Mesothelial cell of epicardium (in vitro differentiated cells): ENCODE measurements around the gene OBP2B. TPM values are rescaled to one million over a fixed set of nuclear protein-coding genes. Genes with fewer than 3 reads are reported as not detected.
A peak's percentile ranks its signal among the peaks of the same experiment; 100 is the strongest.

Source experiments
- DNase-seq, 2 experiments: peaks; one replicate each; pipeline ENCODE4 v3.0.0; 2021; ENCODE audit warnings: low spot score in 2 of 2; ENCODE audit not compliant: unreplicated experiment in 2 of 2
- H3K27ac Mint-ChIP-seq: 2 replicates; pipeline ENCODE4 v1.8.0; 2021; ENCODE audit warnings: mixed read lengths
- H3K27me3 Mint-ChIP-seq: 2 replicates; pipeline ENCODE4 v1.8.0; 2021; ENCODE audit warnings: low read depth, mixed read lengths
- H3K36me3 Mint-ChIP-seq: 2 replicates; pipeline ENCODE4 v1.8.0; 2021; ENCODE audit warnings: mixed read lengths
- H3K4me1 Mint-ChIP-seq: 2 replicates; pipeline ENCODE4 v1.8.0; 2021; ENCODE audit warnings: mixed read lengths
- H3K4me3 Mint-ChIP-seq: 2 replicates; pipeline ENCODE4 v1.8.0; 2021; ENCODE audit warnings: mild to moderate bottlenecking, moderate library complexity, mixed read lengths
- H3K9me3 Mint-ChIP-seq: 2 replicates; pipeline ENCODE4 v1.8.0; 2021; ENCODE audit warnings: mixed read lengths
- total RNA-seq: library from RNA; stranded (reverse); gene quantifications from 3 replicates; pipeline ENCODE4 v1.2.1, GENCODE V29; 2021
- TF ChIP-seq, protein P1 (sequence below): fragments of 200-600 bp; sonication (generic); IDR thresholded peaks from one replicate; pipeline ENCODE4 v1.5.0; 2021; ENCODE audit warnings: antibody characterized with exemption; ENCODE audit not compliant: unreplicated experiment

OBP2B gene
- total RNA-seq, 1 donor from 2014 or later, result not detected

- H3K4me1 Mint-ChIP-seq, result peaks cover 2% of the 10 kb centered on the region
Observed at GRCh38 chr9:133188006-133188842, 20.8 kb downstream of the OBP2B start.

DNA sequence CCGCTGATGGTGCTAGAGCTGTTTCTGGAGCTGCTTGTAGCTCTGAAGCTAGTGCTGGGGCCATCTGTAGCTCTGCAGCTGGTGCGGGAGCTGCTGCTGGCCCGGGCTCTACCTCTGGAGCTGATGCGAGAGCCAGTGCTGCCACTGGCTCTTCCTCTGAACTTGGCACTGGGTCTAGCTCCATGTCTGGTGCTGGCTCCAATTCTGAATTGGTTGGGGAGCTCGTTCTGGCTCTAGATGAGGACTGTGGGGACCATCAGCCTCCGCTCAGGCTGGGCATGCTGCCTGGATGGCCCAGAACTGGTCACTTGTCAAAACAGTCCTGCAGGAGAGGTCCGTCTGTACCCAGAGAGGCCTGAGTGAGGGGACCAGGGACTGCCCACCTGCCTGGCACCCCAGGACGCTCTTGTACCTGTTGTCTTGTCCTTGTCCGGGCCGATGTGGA is 21.5 kb downstream of the OBP2B start:
- peak in 1 of 2 experiments; percentile 35 for DNase-seq
- H3K4me1 Mint-ChIP-seq, result peaks cover 2% of the 10 kb centered on the region
- no peak overlapping the region for H3K27ac Mint-ChIP-seq
- peaks cover 53% of the 10 kb centered on the region for H3K27me3 Mint-ChIP-seq
- no peaks in the 10 kb centered on the region for H3K9me3 Mint-ChIP-seq
- TF ChIP-seq, protein P1, sequence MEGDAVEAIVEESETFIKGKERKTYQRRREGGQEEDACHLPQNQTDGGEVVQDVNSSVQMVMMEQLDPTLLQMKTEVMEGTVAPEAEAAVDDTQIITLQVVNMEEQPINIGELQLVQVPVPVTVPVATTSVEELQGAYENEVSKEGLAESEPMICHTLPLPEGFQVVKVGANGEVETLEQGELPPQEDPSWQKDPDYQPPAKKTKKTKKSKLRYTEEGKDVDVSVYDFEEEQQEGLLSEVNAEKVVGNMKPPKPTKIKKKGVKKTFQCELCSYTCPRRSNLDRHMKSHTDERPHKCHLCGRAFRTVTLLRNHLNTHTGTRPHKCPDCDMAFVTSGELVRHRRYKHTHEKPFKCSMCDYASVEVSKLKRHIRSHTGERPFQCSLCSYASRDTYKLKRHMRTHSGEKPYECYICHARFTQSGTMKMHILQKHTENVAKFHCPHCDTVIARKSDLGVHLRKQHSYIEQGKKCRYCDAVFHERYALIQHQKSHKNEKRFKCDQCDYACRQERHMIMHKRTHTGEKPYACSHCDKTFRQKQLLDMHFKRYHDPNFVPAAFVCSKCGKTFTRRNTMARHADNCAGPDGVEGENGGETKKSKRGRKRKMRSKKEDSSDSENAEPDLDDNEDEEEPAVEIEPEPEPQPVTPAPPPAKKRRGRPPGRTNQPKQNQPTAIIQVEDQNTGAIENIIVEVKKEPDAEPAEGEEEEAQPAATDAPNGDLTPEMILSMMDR, result no peak
- H3K4me3 Mint-ChIP-seq, result no peak overlapping the region
- no peaks in the 10 kb centered on the region for H3K36me3 Mint-ChIP-seq

More at GRCh38 chr9:133188006-133188842, 20.8 kb downstream of the OBP2B start:
- Mint-ChIP-seq H3K4me3 (no peak overlapping the region), H3K27ac (no peak overlapping the region), H3K27me3 (peaks cover 53% of the 10 kb centered on the region), H3K9me3 (no peaks in the 10 kb centered on the region), H3K36me3 (no peaks in the 10 kb centered on the region)
- TF ChIP-seq, protein P1, result no peak
- DNase-seq, result peak in 1 of 2 experiments; percentile 42

GRCh38 chr9:133186736-133187135 is 22.3 kb downstream of the OBP2B start:
- Mint-ChIP-seq H3K9me3 (no peaks in the 10 kb centered on the region), H3K27ac (no peak overlapping the region), H3K4me1 (peaks cover 2% of the 10 kb centered on the region), H3K36me3 (no peaks in the 10 kb centered on the region), H3K27me3 (peaks cover 52% of the 10 kb centered on the region), H3K4me3 (no peak overlapping the region)
- TF ChIP-seq, protein P1, result no peak
- DNase-seq, result peak in 1 of 2 experiments; percentile 28

- Mint-ChIP-seq H3K27ac (no peak overlapping the region), H3K4me1 (peaks cover 2% of the 10 kb centered on the region), H3K36me3 (no peaks in the 10 kb centered on the region), H3K4me3 (no peak overlapping the region), H3K9me3 (no peaks in the 10 kb centered on the region), H3K27me3 (peaks cover 53% of the 10 kb centered on the region)
- DNase-seq, result no peak
- TF ChIP-seq, protein P1, result peak; percentile 67
Observed at GRCh38 chr9:133184971-133185370, 24.1 kb downstream of the OBP2B start.

- Mint-ChIP-seq H3K9me3 (no peaks in the 10 kb centered on the region), H3K4me1 (peaks cover 2% of the 10 kb centered on the region), H3K4me3 (no peak overlapping the region), H3K27ac (no peak overlapping the region), H3K36me3 (no peaks in the 10 kb centered on the region), H3K27me3 (peaks cover 34% of the 10 kb centered on the region)
- DNase-seq, result no peak
- TF ChIP-seq, protein P1, result no peak
Observed at GRCh38 chr9:133182151-133182550, 26.9 kb downstream of the OBP2B start.
